Jurkat, Clone E6-1 (cell line): ENCODE results near the gene OTUD5.
A peak's percentile ranks its signal among the peaks of the same experiment; 100 is the strongest.

Source experiments
- DNase-seq: peaks from one replicate; pipeline ENCODE4 v3.0.0-alpha.2; 2011; ENCODE audit warnings: low read depth, low spot score
- H3K4me3 ChIP-seq: 2 replicates; pipeline ENCODE4 v1.5.1; 2011; ENCODE audit warnings: mild to moderate bottlenecking, low read length, control low read depth, moderate library complexity

The OTUD5 gene

GRCh38 chrX:48940404-48940955, 16.9 kb downstream of the OTUD5 start:
- DNase-seq, result no peak
- no peak overlapping the region for H3K4me3 ChIP-seq

- peak; percentile 44 for DNase-seq
- no peak overlapping the region for H3K4me3 ChIP-seq
These were observed 17.7 kb downstream of the OTUD5 start for GRCh38 chrX:48939524-48940228.

GRCh38 chrX:48938721-48939425, 18.5 kb downstream of the OTUD5 start:
- no peak for DNase-seq

GRCh38 chrX:48937054-48937907, 20.1 kb downstream of the OTUD5 start:
- DNase-seq, result peak; percentile 83
- H3K4me3 ChIP-seq, result peak overlapping the region; percentile 11; the same call in 1 of the 2 replicates

More at GRCh38 chrX:48938721-48939425, 18.5 kb downstream of the OTUD5 start:
- H3K4me3 ChIP-seq, result no peak overlapping the region

GRCh38 chrX:48936429-48937053, 20.9 kb downstream of the OTUD5 start:
- no peak overlapping the region for H3K4me3 ChIP-seq
- no peak for DNase-seq

GRCh38 chrX:48935301-48935670, 22.1 kb downstream of the OTUD5 start:
- DNase-seq, result no peak
- H3K4me3 ChIP-seq, result no peak overlapping the region

GRCh38 chrX:48934581-48935300, 22.7 kb downstream of the OTUD5 start:
- H3K4me3 ChIP-seq, result no peak overlapping the region
- no peak for DNase-seq

- no peak for DNase-seq
- no peak overlapping the region for H3K4me3 ChIP-seq
These were observed 23.6 kb downstream of the OTUD5 start for GRCh38 chrX:48933757-48934156.

- H3K4me3 ChIP-seq, result no peak overlapping the region
- DNase-seq, result no peak
These were observed 29.5 kb downstream of the OTUD5 start for GRCh38 chrX:48927736-48928382.

GRCh38 chrX:48927123-48927522, 30.3 kb downstream of the OTUD5 start:
- no peak for DNase-seq
- H3K4me3 ChIP-seq, result no peak overlapping the region

GRCh38 chrX:48924270-48924669, 33.1 kb downstream of the OTUD5 start:
- DNase-seq, result no peak
- H3K4me3 ChIP-seq, result no peak overlapping the region

- DNase-seq, result no peak
- H3K4me3 ChIP-seq, result no peak overlapping the region
These were observed 33.6 kb downstream of the OTUD5 start for GRCh38 chrX:48923771-48924170.

- DNase-seq, result no peak
- H3K4me3 ChIP-seq, result no peak overlapping the region
These were observed 36.7 kb downstream of the OTUD5 start for GRCh38 chrX:48920718-48921104.

- no peak overlapping the region for H3K4me3 ChIP-seq
- DNase-seq, result no peak
These were observed 37.3 kb downstream of the OTUD5 start for GRCh38 chrX:48919947-48920717.

- no peak for DNase-seq
- H3K4me3 ChIP-seq, result peak overlapping the region; percentile 38
These were observed 38.0 kb downstream of the OTUD5 start for GRCh38 chrX:48919360-48919841.

GRCh38 chrX:48918643-48919340, 38.6 kb downstream of the OTUD5 start, which contains the start of gene PIM2:
Gene PIM2, minus strand, starts transcription at chrX:48919024. Its CDS starts 190 bp downstream, at chrX:48918834.
- peak; percentile 95 for DNase-seq

GRCh38 chrX:48918301-48918642, 39.1 kb downstream of the OTUD5 start:
- DNase-seq, result no peak
- peak overlapping the region; percentile 63 for H3K4me3 ChIP-seq

More at GRCh38 chrX:48918643-48919340, 38.6 kb downstream of the OTUD5 start, which contains the start of gene PIM2:
- H3K4me3 ChIP-seq, result peak within 1 kb of the TSS; percentile 63
